Upper lobe of left lung (tissue), 6 donors: Measurements from ENCODE around the gene CSGALNACT2. TPM values are rescaled to one million over a fixed set of nuclear protein-coding genes. Genes with fewer than 3 reads are reported as not detected.

Source experiments
- ATAC-seq, 2 donors: fragments of 200-7000 bp; cut with Tn5 transposase; one replicate each; pipeline ENCODE4 v1.9.1; 2022; ENCODE audit warnings: mild to moderate bottlenecking in 2 of 2, moderate library complexity in 2 of 2; ENCODE audit not compliant: low FRiP score in 2 of 2
- DNase-seq, 2 donors: peaks; one replicate each; pipeline ENCODE4 v3.0.0-alpha.2; 2019 to 2020
- H3K27ac ChIP-seq, 4 donors: fragments of 200-600 bp; sonication (generic); one replicate each; pipeline ENCODE4 v1.5.1; 2016 to 2019
- H3K27me3 ChIP-seq, 4 donors: fragments of 200-600 bp; sonication (generic); one replicate each; pipeline ENCODE4 v1.5.1; 2017 to 2019
- H3K36me3 ChIP-seq, 4 donors: fragments of 200-600 bp; sonication (generic); one replicate each; pipeline ENCODE4 v1.5.1; 2016 to 2019
- H3K4me1 ChIP-seq, 4 donors: fragments of 200-600 bp; sonication (generic); one replicate each; pipeline ENCODE4 v1.5.1; 2018 to 2019
- H3K4me3 ChIP-seq, 4 donors: fragments of 200-600 bp; sonication (generic); one replicate each; pipeline ENCODE4 v1.5.1; 2017 to 2019; ENCODE audit warnings: mild to moderate bottlenecking in 2 of 4, moderate library complexity in 1 of 4
- H3K9me3 ChIP-seq, 4 donors: fragments of 200-600 bp; sonication (generic); one replicate each; pipeline ENCODE4 v1.5.1; 2018 to 2019
- EP300 ChIP-seq, 4 donors: sonication (generic); formaldehyde crosslinking; IDR thresholded peaks; one replicate each; pipeline ENCODE4 v1.5.1; 2017; ENCODE audit warnings: antibody characterized with exemption in 4 of 4, control low read depth in 2 of 4
- POLR2A ChIP-seq, 4 donors: fragments of 450-650 bp; IDR thresholded peaks; one replicate each; pipeline ENCODE4 v1.5.1; 2016 to 2017; ENCODE audit warnings: antibody characterized with exemption in 4 of 4, mild to moderate bottlenecking in 2 of 4
- POLR2AphosphoS5 ChIP-seq, 2 donors: sonication (generic); formaldehyde crosslinking; IDR thresholded peaks; one replicate each; pipeline ENCODE4 v1.5.1; 2017; ENCODE audit warnings: antibody characterized with exemption in 2 of 2
- WGBS, 2 donors: methylation state at CpG; one replicate each; pipeline ENCODE4 v1.1.5; 2017 to 2018; 5-methylcytosine and 5-hydroxymethylcytosine counted together
- total RNA-seq, 6 donors: library from RNA; depleted of rRNA in 4 of 6; stranded (reverse); fragments of >200 nt in 4 of 6; gene quantifications; one replicate each; pipeline versions ENCODE4 v1.1.0 to v1.2.1, GENCODE V29; 2016 to 2021
- TF ChIP-seq, protein P1 (sequence below), 6 experiments: fragments of 450-650 bp in 4 of 6; fragments of 200-600 bp in 2 of 6; sonication (generic) in 2 of 6; IDR thresholded peaks; one replicate each; pipeline ENCODE4 v1.5.1; 2016 to 2019; ENCODE audit warnings: antibody characterized with exemption in 6 of 6
- donor health status: DM: no; HTN: no; CAD: no; lungs with moderate emphysema.
- donor health status: DM: no; HTN: yes; CAD: no; lungs with severe emphysema.

The CSGALNACT2 gene
- total RNA-seq, 6 donors from 2014 or later = 30.5 to 47.1 (median 35.1) TPM

DNA sequence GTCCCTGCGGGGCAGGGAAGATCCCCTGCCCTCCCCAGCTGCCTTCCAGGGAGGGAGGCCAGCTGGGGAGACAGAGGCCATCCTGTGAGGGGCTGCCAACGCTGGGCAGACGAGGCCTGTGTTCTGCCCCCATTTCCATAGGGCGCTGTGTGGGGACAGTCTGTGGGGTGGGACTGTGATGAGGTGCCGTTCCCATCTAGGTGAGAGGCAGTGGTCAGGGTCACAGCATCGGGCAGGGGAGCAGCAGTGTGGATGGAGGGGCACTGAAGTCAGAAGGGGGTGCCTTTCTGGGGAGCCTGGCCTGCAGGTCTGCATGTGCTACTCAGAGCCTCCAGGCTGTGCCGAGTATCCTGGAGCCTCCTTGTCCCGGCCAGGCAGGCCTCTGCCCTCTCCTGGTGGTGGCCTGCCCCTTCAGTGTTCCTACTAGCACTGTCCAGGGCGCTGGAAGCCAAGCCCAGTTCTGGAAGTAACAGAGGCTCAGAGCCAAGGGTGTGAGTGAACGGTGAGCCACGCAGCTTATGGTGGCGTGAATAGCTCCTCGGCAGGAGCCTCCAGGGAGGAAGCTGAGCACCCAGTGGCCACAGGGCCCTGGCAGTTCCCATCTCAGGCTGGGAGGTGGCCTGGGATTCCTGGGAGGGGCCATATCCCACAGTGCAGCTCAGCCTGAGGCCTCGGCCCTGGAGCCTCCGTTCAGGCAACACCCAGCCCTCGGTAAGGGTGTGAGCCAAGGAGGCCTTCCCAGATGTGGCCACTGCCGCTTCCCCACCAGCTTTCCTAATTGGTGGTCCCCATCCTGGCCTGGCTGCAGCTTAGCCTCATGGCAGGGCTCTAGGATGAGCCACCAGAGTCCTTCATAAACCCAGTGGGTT lies 23.3 kb upstream of the CSGALNACT2 start:
- DNase-seq (no peak), ATAC-seq (no peak)
- no peaks in the 10 kb centered on the region for H3K27me3 ChIP-seq
- H3K9me3 ChIP-seq = no peaks in the 10 kb centered on the region
- WGBS, 2 donors = 82 to 83% methylated on average over 8 to 17 of the region's 17 CpGs
- no peak for TF ChIP-seq POLR2A (IDR thresholded peaks at IDR 0.05)
- TF ChIP-seq, protein P1, sequence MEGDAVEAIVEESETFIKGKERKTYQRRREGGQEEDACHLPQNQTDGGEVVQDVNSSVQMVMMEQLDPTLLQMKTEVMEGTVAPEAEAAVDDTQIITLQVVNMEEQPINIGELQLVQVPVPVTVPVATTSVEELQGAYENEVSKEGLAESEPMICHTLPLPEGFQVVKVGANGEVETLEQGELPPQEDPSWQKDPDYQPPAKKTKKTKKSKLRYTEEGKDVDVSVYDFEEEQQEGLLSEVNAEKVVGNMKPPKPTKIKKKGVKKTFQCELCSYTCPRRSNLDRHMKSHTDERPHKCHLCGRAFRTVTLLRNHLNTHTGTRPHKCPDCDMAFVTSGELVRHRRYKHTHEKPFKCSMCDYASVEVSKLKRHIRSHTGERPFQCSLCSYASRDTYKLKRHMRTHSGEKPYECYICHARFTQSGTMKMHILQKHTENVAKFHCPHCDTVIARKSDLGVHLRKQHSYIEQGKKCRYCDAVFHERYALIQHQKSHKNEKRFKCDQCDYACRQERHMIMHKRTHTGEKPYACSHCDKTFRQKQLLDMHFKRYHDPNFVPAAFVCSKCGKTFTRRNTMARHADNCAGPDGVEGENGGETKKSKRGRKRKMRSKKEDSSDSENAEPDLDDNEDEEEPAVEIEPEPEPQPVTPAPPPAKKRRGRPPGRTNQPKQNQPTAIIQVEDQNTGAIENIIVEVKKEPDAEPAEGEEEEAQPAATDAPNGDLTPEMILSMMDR (IDR thresholded peaks at IDR 0.05) = no peak
- no peak for TF ChIP-seq EP300 (IDR thresholded peaks at IDR 0.05)
- no peak for TF ChIP-seq POLR2AphosphoS5 (IDR thresholded peaks at IDR 0.05)
- no peaks in the 10 kb centered on the region for H3K36me3 ChIP-seq
- no peak overlapping the region for H3K4me3 ChIP-seq
- no peaks in the 10 kb centered on the region for H3K4me1 ChIP-seq
- H3K27ac ChIP-seq = no peak overlapping the region

DNA sequence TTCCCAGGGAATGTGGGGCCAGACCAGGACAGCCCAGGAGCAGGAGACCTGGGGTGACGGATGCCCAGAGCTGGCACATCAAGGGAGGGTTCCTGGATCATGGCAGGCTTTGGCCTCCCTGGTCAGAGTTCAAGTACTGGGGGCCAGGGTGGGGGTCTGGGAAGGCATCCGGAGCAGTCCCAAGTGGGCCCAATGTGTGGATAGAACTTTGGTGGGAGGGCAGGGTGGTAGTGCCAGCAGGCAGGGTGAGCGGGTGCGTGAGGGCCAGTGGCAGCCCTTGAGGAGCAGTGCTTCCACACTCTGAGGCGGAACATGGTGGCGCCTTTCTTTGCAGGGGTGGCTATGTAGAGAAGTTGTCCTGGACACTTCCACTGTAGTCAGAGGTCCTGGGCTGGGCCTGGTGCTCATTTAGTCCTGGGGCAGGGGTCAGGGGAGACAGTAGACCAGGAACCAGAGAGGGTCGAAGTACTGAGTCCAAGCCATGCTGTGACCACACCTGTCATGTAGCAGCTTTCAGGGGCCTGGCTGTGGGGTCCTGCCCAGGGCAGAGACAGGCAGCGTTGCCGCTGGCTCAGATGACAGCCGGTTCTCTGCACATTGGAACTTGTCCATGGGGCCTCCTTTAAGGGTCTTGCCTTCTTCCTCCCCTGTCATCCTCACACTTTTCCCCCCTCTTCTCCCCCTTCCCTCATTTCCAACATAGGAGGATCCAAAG lies 22.2 kb upstream of the CSGALNACT2 start:
- H3K27ac ChIP-seq = no peak overlapping the region
- H3K36me3 ChIP-seq = no peaks in the 10 kb centered on the region
- TF ChIP-seq EP300 (IDR thresholded peaks at IDR 0.05) (no peak), POLR2A (IDR thresholded peaks at IDR 0.05) (no peak), POLR2AphosphoS5 (IDR thresholded peaks at IDR 0.05) (no peak)
- TF ChIP-seq, protein P1 (IDR thresholded peaks at IDR 0.05) = no peak
- no peak for DNase-seq
- H3K9me3 ChIP-seq = no peaks in the 10 kb centered on the region
- ATAC-seq = no peak
- H3K4me3 ChIP-seq = no peak overlapping the region
- H3K27me3 ChIP-seq = no peaks in the 10 kb centered on the region
- WGBS, 2 donors = 88 to 92% methylated on average over 10 of the region's 10 CpGs
- peaks cover 0 to 7% (median 3%) of the 10 kb centered on the region in 4 donors for H3K4me1 ChIP-seq

DNA sequence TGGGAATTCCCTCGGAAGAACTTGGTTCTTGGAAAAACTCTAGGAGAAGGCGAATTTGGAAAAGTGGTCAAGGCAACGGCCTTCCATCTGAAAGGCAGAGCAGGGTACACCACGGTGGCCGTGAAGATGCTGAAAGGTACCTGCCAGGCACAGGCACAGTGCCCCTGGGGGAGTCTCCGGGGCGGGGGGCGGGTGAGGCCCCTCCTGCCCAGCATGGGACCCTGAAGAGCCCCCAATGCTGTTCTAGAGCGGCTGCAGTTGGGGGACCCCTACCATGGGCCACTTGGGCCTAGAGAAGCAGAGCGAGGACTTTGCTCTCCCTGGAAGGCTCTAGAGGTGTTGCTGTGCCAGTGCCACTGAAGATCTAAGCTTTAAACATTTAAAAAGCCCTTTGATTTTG lies 21.6 kb upstream of the CSGALNACT2 start:
- no peak for DNase-seq
- 89 to 95% methylated on average over 5 to 10 of the region's 10 CpGs for WGBS, 2 donors
- Histone ChIP-seq H3K4me3 (no peak overlapping the region), H3K4me1 (peaks cover 0 to 13% (median 6%) of the 10 kb centered on the region in 4 donors), H3K27ac (no peak overlapping the region), H3K9me3 (no peaks in the 10 kb centered on the region), H3K27me3 (no peaks in the 10 kb centered on the region), H3K36me3 (no peaks in the 10 kb centered on the region)
- TF ChIP-seq, protein P1 (IDR thresholded peaks at IDR 0.05) = no peak
- no peak for TF ChIP-seq EP300 (IDR thresholded peaks at IDR 0.05)
- TF ChIP-seq POLR2AphosphoS5 (IDR thresholded peaks at IDR 0.05) = no peak
- TF ChIP-seq POLR2A (IDR thresholded peaks at IDR 0.05) = no peak
- no peak for ATAC-seq

DNA sequence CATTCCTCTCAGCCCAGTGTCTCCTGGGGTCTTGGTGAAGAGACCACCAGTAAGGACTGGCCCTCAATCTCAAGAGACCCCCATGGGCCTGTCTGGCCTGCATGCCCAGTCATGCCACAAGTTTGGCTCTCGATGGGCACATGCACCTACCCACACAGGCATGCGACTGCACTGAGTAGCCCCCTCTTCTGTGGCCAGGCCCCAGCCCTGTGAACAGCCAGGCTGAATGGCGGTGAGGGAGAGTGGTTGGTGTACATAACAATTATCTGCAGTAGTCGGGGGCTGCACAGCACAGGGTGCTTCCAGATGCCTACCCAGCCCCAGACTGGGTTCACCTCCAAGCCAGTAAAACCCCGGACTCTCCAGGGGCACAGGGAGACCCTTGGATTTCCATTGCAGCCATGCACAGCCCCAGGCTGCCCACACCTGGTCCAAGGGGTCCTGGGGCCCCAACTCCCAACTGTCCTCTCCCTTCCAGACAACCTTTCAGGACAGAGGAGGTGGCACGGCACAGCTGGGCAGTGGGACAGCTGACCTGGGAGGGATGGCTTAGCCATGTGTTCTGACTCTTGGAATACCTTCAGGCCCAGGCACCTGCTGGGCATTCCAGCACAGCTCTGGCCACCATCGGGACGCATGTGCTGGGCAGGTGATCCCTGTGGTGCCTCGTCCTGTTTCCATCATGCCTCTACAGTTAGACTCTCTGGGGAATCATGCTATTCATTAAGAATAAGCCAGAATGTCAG lies 21.0 kb upstream of the CSGALNACT2 start:
- no peaks in the 10 kb centered on the region for H3K36me3 ChIP-seq
- no peaks in the 10 kb centered on the region for H3K27me3 ChIP-seq
- no peaks in the 10 kb centered on the region for H3K9me3 ChIP-seq
- peaks cover 0 to 17% (median 8%) of the 10 kb centered on the region in 4 donors for H3K4me1 ChIP-seq
- TF ChIP-seq POLR2AphosphoS5 (IDR thresholded peaks at IDR 0.05) (no peak), POLR2A (IDR thresholded peaks at IDR 0.05) (no peak), EP300 (IDR thresholded peaks at IDR 0.05) (no peak)
- TF ChIP-seq, protein P1 (IDR thresholded peaks at IDR 0.05) = no peak
- no peak for ATAC-seq
- no peak overlapping the region for H3K4me3 ChIP-seq
- DNase-seq = no peak
- 82 to 90% methylated on average over 9 of the region's 9 CpGs for WGBS, 2 donors
- no peak overlapping the region for H3K27ac ChIP-seq
